GM04504 (cell line): ENCODE measurements around the gene ANKS3.

Source experiments
- DNase-seq: peaks from one replicate; pipeline ENCODE4 v3.0.0-alpha.2; 2012; ENCODE audit warnings: low read depth

ANKS3 gene

DNA sequence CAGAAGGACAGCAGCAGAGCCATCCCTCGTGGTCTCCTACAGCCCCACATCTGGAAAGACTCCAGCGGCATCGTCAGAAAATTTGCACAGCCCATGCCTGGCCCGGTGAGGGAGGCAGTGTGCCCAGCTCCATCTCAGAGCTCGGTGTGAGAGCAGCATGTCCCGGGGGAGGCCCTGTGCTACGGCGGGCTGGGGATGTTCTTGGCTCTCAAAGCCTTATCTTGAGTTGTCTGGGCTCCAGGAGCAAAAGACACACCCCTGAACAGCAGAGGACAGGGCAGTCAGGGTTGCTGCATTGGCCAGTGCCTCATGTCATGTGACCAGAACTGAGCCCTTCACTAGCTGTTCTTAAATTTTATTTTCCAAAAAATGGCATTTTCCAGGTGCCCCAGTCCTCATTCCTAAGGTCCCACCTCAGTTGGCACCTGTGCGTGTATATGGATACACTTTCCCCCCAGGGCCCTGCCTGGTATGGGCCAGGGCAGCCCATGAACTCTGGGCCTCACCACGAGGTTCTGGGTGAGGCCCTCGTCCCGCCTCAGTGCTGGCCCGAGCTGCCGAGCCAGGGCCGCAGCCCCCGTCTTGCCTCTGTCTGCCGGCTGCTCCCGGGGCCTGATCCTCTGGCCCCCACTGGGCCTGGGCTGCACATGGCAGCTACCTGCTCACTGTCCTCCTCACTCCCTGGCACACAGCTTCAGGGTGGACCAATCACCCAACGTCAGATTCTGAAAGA, 37.7 kb downstream of the ANKS3 start:
- DNase-seq = no peak

DNA sequence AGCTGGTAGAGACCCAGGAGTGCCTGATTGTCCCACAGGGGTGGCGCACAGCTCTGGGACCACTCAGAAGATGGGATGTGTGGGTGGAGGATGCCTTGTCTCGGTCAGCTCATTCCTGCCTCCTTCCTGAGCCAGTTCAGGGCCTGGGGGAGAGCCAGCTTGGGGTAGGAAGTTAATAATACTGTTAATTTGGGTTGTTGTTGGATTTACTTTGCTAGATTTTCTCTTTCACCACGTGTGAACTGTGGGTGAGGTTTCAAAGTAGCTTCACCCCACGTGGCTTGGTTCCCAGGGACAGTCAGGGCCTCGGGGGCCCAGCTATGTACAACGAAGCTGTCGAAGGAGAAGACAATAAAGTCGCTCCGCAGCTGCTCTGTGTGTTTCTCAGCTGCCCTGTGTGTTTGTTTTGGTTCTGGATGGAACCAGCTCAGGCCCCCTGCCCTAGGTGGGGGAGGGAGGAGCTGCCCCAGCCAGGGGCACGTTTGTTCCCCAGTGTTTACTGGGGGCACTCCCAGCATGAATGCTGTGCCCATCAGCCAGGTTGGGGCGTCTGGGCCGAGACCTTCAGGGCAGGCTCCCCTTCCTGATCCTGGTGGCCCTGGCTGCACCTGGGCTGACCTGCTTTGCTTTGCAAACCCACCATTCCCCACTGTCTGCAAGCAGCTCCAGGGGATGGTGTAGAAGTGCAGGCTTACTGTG, 38.4 kb downstream of the ANKS3 start:
- no peak for DNase-seq

DNA sequence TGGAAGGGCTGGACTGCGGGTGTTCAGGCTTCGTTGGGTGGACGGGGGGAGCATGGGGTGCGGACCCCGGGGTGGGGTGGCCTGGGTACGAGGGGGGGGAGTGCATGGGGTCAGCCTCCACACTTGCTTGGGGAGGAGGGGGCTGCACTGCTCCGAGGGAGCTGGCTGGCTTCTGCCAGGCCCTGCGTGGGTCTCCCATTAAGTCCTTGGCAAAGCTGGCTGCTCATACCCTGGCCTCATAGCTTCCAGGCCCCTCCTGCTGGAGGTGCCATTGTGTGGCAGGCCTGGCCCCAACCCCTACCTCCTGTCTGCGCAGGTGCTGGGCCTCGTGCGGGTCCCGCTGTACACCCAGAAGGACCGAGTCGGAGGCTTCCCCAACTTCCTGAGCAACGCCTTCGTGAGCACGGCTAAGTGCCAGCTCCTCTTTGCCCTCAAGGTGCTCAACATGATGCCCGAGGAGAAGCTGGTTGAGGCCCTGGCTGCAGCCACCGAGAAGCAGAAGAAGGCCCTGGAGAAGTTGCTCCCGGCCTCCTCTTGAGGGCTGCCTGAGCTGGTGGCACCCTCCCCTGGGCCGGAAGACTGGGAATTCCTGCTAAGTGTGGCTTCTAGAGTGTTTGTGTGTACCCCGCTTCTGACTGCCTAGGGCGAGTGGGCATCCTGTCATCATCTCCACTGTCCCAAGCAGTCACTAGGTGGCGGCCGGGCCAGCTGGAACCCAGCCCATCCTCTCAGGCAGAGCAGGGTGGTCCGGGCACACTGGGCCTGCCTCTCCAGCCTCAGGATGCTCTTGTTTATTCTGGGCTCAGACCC, 39.2 kb downstream of the ANKS3 start:
- DNase-seq = no peak

DNA sequence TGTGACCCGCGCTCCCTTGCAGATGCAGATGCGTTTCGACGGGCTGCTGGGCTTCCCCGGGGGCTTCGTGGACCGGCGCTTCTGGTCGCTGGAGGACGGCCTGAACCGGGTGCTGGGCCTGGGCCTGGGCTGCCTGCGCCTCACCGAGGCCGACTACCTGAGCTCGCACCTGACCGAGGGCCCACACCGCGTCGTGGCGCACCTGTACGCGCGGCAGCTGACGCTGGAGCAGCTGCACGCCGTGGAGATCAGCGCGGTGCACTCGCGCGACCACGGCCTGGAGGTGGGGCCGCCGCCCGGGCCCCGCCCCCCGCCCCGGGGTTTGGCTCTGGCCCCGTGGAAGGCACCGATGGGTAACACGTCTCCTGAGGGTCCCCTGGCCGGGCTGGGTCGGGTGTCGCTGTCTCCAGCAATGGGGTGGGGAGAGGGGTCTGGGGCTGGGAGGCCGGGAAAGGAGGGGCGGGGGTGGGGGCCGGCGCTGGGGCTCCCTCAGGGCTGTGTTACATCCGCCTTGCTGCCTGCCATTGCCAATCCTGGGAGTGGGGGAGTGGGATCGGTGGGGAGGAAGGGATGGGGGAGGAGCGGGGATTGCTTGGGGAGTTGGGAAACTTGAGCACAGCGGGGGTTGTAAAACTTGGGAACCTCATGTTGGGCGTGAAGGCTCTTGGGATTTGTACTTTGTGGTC, 40.0 kb downstream of the ANKS3 start:
- no peak for DNase-seq

DNA sequence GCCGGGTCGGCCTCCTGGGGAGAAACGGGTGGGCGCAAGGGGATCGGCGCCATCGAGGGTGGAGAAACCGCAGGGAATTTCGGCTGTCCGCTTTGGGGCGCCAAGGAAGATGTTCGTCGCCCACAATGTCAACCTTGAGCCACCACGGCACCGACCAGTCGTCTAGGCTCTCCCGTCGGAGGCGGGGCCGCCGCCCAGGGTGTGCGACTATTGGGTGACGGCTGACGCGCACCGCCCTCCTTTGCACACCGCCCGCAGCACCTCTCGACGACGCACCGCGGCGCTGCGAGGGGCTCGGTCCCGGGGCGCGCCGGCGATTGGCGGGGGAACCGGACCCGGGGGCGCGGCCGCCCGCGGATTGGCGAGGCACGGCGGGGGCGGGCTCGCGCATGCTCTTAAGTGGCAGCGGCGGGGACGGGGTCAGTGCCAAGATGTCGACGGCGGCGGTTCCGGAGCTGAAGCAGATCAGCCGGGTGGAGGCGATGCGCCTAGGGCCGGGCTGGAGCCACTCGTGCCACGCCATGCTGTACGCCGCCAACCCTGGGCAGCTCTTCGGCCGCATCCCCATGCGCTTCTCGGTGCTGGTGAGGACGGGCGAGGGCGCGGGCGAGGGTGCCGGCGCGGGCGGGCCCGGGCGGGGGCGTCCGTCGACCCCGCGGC, 40.6 kb downstream of the ANKS3 start, which contains the start of gene NUDT16L1:
TSS of gene NUDT16L1 (plus strand) at position 267 of the 660 bp plus-strand sequence. CDS start at position 432, 165 bp downstream.
- peak; percentile 89 for DNase-seq

DNA sequence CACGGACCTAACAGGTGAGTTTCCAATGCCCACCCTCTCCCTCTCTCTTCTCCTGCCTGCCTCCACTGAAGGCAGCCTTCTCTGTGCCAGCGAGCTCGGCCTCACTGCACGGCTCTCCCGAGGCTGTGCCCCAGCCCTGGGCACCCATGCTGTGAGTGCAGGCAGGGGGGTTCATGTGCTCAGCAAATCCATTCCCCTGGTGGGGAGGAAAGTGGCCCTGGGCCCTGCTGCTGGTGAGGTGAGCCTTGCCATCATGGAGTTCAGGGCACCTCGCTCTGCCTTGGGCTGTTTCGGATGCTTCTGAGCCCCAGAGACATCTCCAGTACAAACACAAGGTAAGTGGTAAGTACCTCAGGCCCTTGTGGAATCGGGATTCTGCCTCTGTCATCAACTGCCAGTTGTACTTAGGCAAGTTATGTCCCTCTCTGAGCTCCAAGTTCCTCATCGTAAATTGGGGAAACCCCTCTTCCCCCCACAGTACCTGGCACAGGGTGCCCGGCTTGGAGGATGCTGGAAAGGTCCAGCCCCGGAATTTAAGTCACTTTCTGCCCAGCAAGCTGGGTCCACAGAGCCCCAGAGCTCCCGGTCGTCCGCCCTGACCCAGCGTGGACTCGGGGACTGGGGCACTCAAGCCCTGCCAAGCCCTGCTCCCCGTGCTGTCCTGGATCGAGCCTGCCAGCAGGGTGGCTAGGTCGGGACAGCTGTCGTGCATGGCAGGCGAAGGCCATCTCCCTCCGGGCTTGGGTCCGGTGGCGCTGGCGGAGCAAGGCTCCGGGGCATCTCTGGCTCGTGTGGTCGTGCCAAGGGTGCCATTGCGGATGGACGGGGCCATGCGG, 41.4 kb downstream of the ANKS3 start:
- no peak for DNase-seq

DNA sequence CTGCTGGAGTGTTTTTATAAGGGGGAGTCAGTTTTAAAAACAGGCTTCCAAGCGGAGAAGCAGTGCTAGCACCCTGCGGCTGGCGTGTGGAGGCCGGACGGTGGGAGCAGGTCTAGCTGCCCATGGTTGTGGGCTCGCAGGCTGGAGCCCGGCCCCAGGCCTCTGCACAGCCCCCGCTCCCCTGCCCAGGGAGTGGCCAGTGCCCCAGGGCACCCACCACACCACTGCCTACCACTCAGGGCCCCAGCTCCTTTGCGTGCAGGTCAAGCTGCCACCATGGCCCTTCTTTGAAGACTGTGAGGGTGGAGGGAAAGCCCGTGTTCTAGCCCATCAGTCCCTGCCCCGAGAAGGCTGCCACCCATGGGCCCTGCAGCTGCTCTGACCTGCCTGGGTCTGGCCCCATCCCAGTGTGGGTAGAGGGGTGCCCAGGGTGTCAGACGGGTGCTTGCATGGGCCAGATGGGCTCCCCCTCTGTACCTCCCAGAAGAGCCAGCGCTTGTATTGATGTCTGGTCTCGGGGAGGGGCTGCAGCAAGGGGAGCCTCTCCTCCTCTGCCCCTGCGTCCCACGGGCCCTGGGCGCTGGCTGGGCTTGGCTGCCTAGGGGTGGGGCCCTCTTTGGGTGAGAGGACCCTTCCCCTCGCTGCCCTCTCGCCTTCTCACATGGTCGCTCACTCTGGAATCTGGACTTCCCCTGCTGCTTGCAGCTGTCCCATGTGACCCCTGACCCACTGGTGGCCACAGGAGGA, 42.2 kb downstream of the ANKS3 start:
- no peak for DNase-seq

DNA sequence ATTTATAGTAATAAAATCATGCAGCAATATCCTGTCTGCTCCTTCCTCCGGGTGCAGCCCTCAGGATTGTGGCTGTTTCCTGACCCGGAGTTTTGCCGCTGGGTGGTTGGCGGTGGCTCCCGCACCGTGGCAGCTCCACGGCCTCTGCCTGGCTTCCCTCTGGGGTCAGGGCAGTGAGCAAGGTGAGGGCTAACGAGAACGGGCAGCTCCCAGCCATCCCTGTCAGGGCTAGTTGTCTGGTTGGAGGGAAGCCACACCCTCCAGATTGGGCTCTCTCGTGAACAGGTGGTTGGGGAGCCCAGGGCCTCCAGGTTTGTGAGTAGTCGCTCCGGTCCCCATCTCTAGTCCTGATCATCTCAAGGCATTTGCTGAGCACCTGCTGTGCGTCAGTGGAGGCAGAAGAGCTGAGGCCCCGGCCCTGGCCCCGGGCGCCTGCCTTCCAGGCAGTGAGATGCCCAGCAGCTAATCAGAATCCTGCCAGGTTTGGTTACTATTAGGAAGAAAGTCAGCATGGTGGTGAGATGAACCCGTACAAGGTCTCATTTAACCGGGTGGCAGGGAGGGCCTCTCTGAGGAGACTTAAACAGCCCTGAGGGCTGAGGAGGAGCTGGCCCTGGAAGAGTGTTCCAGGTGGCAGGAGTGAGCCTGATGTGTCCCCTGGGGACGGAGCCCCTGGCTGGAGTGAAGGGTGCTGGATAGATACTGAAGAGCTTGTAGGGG, 43.0 kb downstream of the ANKS3 start:
- DNase-seq = no peak

DNA sequence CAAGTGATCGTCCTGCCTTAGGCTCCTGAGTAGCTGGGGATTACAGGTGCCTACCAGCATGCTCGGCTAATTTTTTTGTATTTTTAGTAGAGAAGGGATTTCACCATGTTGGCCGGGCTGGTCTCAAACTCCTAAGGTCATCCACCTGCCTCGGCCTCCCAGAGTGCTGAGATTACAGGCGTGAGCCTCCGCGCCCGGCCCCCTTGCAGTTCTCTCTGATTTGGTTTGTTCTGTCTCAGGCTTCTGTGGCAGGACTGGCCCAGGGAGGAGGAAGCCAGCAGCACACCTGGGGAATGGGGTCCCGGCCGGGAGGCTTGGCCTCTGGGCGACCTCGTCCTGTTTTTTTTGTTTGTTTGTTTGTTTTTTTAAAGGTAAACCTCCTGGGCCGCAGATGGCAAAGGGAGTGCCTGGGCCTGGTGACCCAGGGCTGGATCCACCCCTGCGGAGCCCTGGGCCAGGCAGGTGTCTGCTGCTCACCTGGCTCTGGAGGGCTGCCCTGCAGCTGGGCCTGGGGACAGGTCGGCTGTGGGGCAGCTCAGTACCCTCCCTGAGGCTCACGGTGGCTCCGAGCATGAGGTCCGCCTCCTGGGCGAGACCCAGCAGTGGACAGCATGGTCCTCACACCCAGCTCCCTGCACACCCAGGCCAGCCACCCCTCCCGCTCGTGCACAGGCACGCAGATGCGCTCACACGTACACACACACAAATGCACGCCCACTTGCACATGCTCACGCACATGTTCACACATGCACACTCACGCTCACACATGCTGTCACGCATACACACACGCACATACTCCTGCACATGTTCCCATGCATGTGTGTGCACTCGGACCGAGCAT, 44.0 kb downstream of the ANKS3 start:
- DNase-seq = no peak

DNA sequence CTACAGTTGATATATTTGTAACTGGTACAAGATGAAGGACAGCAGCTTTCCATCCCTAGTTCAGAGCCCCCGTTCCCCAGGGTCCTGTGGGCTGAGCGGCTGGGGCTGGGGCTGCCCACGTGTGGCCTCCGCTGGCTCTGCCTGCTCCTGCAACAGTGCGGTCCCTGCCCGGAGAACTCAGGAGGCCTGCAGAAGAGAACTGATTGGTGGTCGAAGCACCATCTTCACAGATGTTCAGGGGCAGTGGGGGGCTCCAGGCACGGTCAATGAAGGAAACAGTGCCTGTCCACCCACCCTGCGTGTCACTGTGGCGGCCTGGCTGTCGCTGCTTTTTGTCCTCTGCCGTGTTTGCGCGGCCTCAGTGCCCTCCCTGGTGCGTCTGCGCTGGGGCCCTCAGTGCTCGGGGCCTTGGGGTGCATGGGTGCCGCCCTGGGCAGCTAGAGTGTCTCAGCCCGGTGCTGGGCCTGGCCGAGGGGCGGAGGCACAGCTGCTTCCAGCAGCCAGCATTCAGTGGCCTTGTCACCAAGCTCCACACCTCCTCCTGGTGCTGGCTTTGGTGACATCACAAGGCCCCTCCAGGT, 44.9 kb downstream of the ANKS3 start:
- no peak for DNase-seq

DNA sequence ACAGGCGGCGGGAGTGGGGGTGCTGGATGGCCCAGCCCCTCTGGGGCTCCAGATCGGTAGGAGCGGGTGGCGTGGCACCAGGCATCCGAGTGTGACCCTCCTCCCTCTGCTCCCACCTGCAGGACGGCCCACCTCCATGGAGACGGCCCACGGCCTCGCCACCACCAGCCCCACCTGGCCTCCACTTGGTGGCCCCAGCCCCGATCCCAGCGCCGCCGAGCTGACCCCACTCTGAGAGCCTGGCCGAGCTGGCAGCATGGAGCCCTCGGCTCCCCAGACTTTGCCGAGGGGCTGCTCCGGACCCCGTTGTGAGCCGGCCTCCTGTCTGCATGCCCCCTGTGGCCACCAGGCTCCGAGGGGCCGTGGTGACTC, 45.4 kb downstream of the ANKS3 start:
- no peak for DNase-seq

DNA sequence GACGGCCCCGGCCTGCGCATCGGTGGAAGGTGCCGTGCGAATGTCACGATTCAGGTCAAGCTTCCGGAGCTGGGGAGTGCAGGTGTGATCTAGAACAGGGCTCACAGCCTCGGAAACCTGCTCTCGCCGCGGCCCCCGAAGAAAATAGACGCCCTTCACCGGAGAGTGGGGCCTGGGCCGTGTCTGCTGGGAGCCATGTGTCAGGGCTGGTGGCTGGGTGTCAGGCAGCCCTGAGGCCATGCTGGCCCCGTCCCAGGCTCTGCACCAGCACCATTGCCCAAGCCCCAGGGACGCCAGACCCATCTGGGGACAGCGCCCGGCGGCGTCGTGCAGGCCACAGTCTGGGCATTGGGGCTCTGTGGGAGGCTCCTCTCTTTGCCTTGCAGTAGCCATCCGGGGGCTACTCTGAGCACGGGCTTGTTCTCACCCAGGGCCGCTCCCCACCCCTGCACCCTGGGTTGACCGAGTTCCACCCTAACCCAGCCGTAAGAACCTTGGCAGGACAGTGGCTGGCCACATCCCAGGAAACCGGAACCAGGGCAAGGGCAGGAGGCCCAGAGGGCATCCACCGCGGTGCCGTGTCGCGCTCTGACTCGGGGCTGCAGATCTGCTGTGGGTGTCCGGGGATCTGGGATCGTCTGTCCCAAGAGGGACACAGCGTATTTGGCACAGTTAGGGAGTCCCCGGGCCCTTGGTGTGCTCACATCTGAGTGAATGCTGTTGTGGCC, 46.0 kb downstream of the ANKS3 start:
- DNase-seq = no peak

DNA sequence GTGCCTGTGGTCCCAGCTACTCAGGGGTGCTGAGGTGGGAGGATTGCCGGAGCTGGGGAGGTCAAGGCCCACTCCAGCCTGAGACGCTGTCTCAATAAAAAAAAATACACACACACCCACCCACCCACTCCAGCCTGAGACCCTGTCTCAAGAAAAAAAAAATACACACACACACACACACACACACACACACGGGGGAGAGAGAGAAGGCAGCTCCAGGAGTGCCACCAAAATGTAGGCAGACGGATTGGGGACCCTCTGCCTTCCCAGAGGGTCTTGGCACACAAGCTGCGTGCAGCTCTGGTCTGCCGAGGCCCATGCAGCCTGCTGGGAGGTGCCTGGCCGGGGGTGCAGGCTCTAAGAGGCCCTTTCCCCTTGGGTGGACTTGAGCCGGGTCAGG, 46.7 kb downstream of the ANKS3 start:
- no peak for DNase-seq

DNA sequence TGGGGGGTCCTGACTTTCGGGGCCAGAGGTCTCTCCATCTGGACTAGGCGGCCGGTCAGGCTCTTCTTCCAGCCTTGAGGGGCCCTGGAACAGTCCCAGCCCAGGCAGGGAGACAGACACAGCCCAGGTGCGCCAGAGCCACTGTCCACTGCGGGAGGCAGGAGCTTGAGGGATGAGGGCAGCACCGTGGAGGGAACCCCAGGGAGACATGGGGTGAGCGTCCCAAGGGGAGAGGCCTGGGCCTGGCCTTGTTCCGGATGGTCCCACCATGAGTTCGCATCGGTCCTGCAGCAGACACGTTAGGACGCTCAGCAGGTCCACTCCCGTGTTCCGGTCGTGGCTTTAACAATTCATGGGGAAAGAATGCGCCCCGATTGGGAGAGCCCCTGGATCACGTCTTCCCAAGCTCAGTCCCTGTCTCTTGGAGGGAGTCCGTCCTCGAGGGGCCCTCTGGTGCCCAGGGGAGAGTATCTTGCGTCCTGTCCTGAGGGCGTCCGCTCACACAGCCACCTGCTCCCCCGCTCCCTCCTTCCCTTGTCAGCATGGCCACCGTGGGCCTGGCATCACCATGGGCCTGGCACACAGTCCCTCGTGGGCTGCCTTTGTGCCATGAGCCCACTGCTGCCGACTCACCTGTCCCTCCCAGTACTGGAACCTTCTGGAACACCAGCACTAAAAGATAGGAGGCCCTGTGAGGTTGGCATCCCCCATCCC, 47.4 kb downstream of the ANKS3 start:
- no peak for DNase-seq

DNA sequence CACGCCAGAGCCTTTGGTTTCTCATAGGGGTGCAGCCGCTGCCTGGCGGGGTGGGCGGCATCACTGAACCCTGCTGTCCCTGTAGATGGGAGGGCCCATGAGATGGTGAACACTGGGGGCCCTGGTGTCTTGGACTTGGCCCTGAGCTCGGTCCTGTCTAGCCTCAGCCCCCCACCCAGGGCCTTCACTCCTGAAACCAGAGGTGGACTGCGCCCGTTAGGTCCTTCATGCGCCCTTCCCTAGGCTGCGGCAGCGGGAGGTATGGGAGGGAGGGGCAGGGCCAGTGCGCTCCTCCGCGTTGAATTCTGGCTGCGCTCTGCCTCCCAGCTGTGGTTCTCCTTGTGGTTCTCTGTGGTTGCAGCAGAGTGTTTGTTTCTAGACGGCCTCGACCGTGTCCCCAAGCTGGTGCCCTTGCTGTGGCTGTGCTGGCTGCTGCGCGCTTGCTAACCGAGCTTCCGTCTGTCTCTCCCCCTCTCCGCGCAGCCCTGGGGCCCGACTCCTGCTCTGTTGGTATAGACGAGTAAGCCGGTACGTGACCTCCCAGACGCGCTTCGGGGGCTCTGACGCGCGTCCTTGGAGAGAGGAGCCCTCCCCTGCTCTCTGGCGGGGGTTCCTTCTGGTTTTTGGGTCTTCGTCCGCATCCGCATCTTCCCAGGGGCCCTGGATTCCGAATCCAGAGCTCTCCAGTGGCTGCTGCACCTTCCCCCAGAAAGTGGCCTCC, 48.1 kb downstream of the ANKS3 start:
- DNase-seq = no peak

DNA sequence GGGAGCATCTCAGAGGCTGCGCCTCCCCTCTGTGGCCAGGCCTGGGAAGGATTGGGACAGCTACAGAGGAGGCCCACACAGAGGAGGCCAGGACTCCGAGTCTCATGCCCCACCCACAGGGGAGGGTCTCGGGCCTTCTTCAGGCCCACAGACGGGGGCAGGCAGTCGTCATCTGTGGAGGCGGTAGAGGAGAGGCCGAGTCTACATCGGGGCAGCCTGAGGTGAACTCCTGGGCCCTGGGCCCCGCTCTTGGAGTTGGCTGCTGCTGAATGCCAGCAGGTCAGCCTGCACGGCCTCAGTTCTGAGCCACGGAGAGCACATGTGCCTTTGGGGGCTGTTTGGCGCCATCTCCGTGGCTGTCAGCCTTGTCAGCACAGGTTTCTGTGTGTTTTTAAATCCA, 48.8 kb downstream of the ANKS3 start:
- no peak for DNase-seq
